B cell (primary cell): ENCODE measurements around the gene FNDC10.

Experiments
- EZH2 ChIP-seq: IDR thresholded peaks from 2 replicates; pipeline ENCODE4 v1.6.1; 2012; ENCODE audit warnings: borderline replicate concordance, low read depth, mild to moderate bottlenecking, moderate library complexity, low read length; ENCODE audit not compliant: insufficient read depth, poor library complexity, severe bottlenecking
- TF ChIP-seq, protein P1 (sequence below): fragments of 200-600 bp; IDR thresholded peaks from one replicate; pipeline ENCODE4 v1.8.0; 2022; ENCODE audit warnings: antibody characterized with exemption, mild to moderate bottlenecking

DNA sequence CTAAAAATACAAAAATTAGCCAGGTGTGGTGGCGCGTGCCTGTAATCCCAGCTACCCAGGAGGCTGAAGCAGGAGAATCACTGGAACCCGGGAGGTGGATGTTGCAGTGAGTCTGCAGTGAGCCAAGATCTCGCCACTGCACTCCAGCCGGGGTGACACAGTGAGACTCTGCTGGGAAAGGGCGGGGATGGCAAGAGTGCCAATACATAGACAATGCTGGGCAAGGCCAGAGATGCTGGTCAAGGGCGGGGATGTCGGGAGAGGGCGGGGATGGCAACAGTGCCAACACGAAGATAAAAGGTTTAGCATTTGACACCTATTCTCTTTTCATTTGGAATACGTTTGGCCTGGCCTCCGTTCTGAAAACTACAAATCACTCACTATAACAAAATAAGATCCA lies 36.2 kb downstream of the FNDC10 start:
- TF ChIP-seq, protein P1, sequence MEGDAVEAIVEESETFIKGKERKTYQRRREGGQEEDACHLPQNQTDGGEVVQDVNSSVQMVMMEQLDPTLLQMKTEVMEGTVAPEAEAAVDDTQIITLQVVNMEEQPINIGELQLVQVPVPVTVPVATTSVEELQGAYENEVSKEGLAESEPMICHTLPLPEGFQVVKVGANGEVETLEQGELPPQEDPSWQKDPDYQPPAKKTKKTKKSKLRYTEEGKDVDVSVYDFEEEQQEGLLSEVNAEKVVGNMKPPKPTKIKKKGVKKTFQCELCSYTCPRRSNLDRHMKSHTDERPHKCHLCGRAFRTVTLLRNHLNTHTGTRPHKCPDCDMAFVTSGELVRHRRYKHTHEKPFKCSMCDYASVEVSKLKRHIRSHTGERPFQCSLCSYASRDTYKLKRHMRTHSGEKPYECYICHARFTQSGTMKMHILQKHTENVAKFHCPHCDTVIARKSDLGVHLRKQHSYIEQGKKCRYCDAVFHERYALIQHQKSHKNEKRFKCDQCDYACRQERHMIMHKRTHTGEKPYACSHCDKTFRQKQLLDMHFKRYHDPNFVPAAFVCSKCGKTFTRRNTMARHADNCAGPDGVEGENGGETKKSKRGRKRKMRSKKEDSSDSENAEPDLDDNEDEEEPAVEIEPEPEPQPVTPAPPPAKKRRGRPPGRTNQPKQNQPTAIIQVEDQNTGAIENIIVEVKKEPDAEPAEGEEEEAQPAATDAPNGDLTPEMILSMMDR = no peak
- no peak for TF ChIP-seq EZH2
